Activated effector memory CD4-positive, alpha-beta T cell treated with anti-CD3 and anti-CD28 coated beads, Interleukin-2, amount 50 U/mL, for 16 hours (primary cell): ENCODE measurements around the gene ARVCF.

Experiments
- DNase-seq: peaks from one replicate; pipeline ENCODE4 v3.0.0-alpha.2; 2020

Gene ARVCF

DNA sequence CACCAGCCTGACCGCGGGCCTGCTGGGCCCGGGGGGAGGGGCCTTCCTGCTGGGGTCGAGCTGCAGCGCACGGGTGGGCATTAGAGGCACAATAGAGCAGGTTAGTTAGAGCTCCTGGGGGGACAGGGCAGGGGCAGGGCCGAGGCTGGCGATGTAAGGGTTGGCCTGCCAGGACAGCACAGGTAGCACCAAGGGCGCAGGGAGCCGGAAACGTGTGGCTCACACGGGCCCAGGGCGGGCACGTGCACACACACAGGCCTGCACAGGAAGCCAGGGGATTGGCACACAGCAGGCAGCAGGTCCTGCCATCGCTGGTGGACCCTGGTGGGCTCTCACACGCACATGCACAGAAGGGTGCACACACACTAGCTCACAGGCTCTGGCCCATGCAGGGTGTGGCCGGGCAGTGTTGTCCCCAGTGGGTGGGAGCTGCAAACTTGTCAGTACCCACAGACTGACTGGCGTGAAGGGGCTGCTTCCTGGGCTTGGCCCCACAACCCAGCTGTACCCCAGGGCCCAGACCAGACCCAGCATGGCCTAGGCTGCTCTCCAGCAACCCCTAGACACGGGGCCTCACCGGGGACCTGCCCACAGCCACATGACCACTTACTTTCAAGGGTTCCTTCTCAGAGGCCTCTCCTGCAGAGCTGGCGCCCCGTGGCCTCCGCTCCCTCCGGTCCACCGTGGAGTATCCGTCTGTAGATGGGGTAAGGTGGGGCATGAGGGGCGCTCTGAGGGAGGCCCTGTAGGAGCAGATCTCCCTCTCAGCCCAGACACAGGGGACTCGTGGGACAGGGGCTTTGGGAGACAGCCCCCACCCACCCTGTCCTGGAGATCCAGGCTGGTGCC, 45.1 kb downstream of the ARVCF start:
- no peak for DNase-seq

DNA sequence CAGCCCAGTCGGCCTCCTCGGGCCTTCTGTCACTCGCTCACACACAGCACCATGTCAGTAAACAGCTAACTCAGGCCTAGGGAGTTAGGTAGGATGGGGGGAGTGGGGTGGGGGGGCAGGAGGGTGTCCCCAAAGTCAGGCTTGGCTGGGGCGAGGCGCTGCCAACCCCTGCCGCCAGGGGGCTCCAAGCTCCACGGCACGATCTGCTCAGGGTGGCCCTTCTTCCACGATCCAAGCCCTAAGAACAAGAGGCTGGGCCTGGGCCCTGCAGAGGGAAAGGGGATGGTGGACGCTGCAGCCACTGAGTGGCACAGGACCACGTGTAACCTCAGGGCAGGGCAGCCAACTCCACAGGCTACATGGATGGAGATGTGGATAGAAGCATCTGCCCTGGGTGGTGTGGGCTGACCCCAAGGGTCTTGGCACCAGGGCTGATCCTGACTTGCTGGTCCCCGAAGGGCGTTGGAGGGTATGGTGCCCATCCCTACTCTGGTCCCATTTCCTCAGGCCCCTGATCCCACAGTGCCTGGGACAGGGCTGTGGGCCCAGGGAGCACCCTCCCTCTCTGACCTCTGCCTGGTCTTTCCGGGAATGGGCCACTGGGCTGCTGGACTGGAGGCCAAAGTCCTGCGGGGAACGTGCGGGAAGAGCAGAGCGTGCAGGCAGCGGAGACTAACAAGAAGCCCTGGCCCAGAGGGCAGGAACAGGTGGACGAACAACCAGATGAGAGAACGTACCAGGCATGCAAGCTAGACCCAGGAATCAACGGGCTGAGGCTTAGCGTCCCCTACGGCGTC, 45.9 kb downstream of the ARVCF start:
- peak; percentile 92 for DNase-seq

DNA sequence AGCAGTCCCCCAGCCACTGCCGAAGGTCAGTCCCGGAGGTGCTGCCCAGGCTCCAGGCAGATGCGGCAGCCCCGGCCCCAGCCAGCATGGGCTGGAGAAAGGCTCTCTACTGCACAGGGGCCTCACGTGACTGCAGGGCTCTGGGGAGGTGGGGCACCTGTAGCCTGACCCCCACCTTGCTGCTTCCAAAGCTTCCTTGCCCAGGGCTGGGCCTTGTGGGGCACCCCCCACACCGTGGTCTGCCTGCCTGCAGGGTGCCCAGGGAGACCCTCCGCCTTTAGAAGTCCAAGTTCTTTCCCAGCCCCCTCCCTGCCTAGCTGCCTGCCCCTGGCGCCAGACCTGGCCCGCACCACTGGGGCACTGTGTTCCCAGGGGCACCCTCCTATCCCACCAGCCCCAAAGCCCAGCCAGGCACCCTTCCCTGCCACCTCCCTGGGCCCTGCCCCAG, 46.6 kb downstream of the ARVCF start:
- no peak for DNase-seq

DNA sequence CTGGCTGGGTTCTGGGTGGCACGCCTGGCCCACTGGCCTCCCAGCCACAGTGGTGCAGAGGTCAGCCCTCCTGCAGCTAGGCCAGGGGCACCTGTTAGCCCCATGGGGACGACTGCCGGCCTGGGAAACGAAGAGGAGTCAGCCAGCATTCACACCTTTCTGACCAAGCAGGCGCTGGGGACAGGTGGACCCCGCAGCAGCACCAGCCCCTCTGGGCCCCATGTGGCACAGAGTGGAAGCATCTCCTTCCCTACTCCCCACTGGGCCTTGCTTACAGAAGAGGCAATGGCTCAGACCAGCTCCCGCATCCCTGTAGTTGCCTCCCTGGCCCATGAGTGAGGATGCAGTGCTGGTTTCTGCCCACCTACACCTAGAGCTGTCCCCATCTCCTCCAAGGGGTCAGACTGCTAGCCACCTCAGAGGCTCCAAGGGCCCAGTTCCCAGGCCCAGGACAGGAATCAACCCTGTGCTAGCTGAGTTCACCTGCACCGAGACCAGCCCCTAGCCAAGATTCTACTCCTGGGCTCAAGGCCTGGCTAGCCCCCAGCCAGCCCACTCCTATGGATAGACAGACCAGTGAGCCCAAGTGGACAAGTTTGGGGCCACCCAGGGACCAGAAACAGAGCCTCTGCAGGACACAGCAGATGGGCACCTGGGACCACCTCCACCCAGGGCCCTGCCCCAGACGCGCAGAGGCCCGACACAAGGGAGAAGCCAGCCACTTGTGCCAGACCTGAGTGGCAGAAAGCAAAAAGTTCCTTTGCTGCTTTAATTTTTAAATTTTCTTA, 47.3 kb downstream of the ARVCF start:
- no peak for DNase-seq

DNA sequence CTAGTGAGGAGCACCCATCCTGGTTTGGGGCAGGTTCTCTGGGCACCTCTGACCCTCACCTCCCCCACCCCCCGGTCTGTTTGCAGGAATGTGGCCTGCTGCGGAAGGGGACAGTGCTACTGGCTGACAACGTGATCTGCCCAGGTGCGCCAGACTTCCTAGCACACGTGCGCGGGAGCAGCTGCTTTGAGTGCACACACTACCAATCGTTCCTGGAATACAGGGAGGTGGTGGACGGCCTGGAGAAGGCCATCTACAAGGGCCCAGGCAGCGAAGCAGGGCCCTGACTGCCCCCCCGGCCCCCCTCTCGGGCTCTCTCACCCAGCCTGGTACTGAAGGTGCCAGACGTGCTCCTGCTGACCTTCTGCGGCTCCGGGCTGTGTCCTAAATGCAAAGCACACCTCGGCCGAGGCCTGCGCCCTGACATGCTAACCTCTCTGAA, 48.2 kb downstream of the ARVCF start:
- DNase-seq: no peak

DNA sequence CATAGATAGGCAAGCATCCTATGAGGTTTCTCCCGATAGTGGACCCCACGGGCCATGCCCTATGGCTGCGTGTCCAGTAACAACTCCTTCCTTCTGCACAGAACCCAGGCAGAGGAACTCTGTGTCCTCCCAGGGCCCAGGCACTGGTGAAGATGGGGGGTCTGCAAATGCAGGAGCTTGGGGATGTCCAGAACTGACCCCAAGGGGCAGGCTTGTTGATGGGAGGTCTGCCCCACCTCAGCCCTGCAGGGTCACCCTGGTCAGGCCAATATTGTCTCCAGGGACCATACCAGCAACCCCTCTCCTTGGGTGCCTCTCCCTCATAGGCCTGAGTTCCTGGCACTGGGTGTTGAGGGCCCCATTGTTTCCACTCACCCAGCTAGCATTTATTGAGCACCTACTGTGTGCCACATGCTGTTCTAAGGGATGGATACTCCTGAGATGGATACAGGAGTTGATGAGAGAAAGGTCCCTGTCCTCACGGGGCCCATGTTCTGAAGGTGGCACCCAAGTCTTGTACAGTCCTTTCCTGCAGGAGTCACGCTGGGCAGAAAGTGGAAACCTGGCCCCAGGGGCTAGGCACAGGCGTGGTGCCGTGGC, 48.7 kb downstream of the ARVCF start:
- DNase-seq: no peak

DNA sequence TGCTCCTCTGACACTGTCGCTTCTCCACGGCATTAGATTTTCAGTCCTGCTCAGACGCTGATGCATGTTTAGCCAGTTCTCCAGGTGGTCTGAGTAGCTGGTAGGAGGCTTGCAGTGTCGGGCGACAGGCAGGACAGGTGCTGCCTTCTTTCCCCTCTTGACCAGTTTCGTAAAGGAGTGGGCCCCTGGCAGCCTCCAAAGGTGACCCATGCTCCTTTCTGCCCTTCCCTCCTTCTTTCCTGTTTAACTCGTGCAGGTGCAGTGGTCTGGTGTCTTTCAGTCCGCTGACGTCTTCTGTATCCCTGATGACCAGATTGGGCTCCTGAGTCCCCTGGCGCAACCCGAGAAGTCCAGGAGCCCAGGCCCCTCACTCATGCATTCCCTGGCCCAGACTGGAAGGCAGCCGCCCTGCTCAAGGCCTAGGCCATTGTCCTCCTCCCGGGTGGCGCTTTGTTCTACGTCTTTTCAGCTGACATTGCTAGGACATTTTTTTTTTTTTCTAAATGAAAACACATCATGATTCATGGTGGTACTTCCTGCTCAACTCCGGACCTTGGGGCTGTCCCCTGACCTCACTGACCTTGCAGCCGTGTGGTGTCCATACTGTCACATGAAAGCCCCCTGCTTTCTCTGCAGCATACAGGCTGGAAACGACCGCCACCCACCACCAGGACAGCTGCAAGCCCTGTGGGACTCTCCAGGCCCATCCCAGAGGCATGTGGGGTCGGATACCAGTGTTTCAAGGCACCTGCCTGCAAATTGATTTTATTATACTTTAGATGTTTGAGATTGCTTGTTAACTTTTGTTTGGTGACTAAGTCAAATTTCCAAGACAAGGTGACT, 49.5 kb downstream of the ARVCF start:
- DNase-seq: no peak

DNA sequence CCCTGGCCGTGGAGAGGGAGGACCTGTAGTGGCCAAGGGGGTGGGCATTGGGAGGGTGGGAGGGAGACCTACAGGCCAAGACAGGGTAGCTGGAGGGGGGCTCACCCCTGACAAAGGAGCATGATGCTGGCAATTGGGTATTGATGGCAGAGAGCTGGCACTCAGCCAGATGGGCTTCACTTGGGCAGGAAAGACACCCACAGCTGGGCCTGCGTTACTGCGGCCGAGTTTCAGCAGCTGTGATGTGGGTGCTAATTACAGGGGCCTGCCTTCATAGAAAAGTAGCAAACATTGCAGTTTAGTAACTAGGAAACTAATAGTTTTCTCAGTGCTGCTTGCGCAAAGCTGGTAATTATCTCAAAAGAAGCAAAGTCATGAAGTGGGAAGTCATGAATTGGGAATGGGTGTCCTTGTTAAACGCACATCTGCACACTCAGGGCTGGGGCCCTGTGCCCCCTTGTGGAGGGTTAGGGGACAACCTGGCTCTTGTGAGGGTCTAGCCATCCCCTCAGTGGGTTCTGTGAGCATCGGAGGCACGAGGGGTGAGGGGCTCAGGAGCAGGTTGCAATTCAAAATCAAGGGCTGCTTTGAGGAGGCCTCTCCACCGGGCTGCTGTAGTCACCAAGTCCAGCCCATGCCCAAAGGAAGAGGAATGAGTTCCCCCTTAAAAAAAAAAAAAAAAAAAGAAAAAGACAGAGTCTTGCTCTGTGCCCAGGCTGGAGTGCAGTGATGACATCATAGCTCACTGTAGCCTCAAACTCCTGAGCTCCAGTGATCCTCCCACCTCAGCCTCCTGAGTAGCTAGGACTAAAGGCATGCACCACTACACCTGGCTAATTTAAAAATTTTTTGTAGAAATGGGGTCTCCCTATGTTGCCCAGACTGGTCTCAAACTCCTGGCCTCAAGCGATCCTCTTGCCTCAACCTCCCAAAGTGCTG, 50.6 kb downstream of the ARVCF start:
- no peak for DNase-seq

DNA sequence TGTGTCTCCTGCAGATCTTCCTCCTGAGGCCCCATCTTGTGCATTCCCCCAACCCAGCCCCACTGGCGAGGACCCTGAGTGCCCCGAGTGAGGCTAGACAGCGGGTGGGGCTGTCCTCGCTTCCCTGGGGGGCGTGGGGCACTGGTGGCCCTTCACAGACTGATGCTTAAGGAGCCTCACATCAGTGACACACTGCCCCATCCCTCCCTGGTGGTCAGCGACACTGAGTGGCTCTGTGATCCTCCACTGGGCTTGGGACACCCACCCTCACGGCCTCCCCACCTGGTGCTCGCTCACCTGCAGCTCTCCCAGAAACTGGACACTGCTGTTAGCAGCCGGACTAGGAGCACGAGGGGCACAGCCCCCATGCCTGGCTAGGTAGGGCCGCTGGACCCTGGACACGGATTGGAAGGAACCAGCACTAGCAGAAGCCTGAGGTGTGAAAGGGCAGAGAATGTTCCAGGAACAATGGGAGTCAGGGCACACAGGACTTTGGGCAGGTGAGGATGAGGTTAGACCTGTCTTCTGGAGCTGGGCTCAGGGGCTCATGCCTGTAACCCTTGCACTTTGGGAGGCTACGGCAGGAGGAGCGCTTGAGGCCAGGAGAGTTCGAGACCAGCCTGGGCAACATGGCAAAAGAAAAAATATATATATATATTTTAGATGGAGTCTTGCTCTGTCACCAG, 51.8 kb downstream of the ARVCF start:
- no peak for DNase-seq

DNA sequence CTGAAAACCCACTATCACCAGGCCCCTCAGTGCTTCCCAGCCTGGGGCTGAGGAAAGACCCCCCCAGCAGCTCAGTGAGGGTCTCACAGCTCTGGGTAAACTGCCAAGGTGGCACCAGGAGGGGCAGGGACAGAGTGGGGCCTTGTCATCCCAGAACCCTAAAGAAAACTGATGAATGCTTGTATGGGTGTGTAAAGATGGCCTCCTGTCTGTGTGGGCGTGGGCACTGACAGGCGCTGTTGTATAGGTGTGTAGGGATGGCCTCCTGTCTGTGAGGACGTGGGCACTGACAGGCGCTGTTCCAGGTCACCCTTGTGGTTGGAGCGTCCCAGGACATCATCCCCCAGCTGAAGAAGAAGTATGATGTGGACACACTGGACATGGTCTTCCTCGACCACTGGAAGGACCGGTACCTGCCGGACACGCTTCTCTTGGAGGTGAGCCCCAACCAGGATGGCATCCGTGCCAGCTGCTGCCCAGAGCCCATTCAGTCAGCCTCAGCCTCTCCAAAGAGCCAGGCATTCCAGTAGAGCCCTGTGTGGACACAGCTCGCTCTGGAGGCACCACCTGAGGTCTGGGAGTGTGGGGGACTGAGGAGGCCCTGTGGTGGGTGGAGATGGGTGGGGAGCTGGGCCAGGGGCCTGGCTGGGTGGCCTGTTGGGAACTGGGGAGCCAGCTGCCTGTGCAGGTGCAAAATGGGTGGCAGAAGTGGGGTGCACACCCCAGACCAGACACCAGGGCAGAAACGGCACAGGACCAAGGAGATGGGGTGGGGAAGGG, 52.6 kb downstream of the ARVCF start:
- no peak for DNase-seq

DNA sequence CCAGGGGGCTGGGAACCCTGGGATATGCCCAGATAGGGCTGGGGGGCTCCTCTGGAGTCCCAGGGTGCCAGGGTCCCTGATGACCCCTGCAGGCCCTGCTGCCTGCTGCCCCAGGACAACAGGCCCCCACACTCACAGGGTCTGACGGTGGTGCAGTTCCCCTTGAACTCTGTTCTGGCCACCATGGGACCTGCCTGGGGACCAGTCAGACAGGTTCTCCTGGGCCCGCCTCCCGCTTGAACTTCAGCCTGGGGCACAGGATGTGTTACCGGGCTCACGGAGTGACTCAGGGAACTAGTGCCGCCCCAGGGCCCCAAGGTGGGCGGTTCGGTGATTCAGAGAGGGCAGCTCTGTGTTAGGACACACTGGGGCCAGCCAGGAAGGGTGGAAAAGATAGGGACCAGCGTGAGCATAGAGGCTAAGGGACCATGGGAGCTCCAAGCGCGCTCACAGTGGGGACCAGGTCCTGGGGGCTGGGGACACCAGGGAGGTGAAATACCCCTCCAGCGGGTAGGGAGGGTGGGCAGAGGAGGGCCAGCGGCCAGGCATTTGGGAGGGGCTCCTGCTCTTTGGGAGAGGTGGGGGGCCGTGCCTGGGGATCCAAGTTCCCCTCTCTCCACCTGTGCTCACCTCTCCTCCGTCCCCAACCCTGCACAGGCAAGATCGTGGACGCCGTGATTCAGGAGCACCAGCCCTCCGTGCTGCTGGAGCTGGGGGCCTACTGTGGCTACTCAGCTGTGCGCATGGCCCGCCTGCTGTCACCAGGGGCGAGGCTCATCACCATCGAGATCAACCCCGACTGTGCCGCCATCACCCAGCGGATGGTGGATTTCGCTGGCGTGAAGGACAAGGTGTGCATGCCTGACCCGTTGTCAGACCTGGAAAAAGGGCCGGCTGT, 53.5 kb downstream of the ARVCF start:
- no peak for DNase-seq

DNA sequence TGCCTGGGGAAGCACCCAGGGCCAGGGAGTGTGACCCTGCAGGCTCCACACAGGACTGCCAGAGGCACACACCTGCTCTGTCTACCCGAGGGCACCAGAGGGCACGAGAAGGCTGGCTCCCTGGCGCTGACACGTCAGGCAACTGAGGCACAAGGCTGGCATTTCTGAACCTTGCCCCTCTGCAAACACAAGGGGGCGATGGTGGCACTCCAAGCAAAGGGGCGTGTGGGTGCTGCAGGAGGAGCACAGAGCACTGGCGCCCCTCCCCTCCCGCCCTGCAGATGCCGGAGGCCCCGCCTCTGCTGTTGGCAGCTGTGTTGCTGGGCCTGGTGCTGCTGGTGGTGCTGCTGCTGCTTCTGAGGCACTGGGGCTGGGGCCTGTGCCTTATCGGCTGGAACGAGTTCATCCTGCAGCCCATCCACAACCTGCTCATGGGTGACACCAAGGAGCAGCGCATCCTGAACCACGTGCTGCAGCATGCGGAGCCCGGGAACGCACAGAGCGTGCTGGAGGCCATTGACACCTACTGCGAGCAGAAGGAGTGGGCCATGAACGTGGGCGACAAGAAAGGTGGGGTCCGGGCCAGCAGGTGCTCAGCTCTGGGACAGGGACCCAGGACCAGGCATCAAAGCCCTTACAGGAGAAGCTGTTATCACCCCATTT, 54.2 kb downstream of the ARVCF start:
- DNase-seq: peak; percentile 78

DNA sequence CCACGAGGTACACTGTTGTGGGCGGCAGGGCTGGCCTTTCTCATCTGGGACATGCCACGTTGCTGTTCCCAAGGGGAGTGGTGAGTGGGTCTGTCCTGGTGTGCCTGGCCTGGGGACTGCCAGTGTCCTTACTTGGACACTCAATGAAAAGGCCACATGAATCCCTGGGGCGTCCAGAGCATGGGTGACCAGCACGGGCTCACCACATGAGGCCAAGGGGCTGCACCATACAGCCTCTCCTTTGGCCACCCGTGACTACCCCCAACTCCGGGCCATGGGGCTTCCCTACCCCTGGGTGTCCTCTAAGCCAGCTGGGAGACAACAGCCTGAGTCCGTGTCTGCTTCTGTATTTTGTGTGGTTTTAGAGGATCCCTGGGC, 54.8 kb downstream of the ARVCF start:
- no peak for DNase-seq

DNA sequence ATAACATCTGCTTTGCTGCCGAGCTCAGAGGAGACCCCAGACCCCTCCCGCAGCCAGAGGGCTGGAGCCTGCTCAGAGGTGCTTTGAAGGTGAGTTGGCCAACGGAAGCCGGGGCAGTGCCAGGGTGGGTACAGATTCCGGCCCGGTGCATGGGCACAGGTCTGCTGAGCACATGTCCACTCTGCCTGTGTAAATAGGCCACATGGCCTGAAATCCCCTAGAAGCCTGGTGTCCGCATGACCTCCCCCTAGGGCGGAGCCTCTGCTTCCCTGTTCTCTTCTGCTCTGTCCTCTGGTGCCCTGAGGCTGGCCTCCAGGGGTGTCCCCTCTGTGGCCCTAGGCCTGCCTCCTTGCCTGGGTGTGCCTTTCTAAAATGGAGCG, 55.4 kb downstream of the ARVCF start:
- no peak for DNase-seq

DNA sequence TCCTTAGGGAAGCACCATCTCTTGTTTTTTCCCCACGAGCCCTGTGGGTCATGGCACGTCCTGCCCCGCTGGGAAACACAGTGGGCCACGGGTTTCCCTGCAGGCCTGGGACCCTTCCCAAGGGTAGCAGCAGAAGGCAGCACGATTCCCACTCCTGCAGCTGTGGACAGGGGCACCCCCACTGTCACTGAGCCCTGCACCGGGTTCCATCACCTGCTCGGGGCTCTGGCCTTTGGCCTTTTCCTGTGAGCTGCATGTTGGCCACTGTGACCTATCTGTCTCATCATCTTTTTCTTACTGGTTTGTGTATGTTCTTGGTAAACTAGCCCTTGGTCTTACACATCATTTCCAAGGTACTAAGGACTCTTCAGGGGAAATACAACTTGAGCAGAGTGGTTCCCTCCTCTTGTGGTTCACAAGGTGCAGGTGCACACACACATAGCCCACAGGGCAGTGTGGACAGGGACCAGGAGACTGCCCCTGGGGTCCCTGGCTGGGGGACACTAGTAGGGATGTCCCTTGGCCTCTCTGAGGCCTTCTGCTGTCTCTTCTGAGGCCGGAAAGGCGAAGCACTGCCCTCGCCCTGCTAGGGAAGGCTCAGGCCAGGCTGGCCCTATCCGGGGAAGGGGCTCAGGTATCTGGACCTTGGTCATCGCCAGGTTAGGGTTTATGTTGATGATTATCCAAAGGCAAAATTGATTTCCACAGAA, 56.0 kb downstream of the ARVCF start:
- no peak for DNase-seq

DNA sequence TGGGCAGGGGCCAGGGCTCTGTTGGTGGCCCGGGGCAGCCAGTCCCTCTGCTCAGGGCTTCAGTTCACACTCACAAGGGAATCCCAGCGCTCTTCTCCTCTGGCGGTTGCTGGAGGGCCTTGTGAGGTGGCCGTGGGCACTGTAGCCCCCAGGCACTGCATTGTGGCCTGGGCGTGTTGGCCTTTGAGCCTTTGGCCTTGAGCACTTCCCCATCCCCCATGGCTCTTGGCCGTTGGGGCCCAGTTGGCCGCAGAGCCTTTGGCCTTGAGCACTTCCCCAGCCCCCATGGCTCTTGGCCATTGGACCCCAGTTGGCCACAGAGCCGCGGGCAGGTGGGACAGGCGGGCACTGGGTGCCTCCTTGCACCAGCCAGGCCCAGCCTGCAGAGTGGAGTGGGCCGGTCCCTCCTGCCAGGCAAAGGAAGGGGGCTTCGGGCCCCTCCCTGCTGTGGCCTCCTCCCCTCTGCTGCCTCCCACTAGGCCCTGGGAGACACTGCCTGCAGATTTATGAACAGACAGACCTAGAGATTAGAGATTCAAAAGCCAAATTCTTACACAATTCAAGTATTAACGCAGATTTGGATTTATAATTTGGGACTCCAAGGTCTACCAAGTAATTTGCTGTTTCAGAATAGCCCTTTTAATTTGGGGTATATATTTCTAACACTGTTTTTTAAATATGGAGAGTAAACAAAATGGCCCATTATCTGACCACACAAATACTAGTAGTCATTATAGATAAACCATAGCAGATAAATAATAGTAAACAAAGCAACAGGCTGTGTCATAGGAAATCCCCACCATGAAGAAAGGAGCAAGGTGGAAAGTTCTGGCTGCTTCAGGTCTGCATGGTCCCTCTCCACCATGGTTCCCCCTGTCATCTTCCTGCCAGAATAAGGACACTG, 56.8 kb downstream of the ARVCF start:
- no peak for DNase-seq
